A549 (cell line): ENCODE results near the gene ARF1. TPM values are rescaled to one million over a fixed set of nuclear protein-coding genes. Genes with fewer than 3 reads are reported as not detected.
A peak's percentile ranks its signal among the peaks of the same experiment; 100 is the strongest.

ENCODE experiments used
- ATAC-seq, 2 experiments: fragments of 200-7000 bp in 1 of 2; fragments of >200 bp in 1 of 2; cut with Nextera tagmentation in 1 of 2; cut with Tn5 transposase in 1 of 2; 3 replicates each; pipeline versions ENCODE4 v1.8.0 to v1.9.1; 2018 to 2020; ENCODE audit warnings: mild to moderate bottlenecking in 1 of 2, moderate library complexity in 1 of 2
- CTCF ChIA-PET: fragments of 300-600 bp; sonication (Branson Sonifier 250); formaldehyde crosslinking; extraction: SDS; loops from one replicate; lab custom pipeline; 2021; ENCODE audit warnings: antibody characterized with exemption, inconsistent platforms; lab: Yijun Ruan, JAX
- POLR2A ChIA-PET: fragments of 350-600 bp; formaldehyde crosslinking; extraction: SDS; loops from one replicate; lab custom pipeline; 2021; ENCODE audit warnings: antibody characterized with exemption, inconsistent platforms; lab: Yijun Ruan, JAX
- DNase-seq, 2 experiments: peaks; one replicate each; pipeline versions ENCODE4 v3.0.0 to v3.0.0-alpha.2; 2011 to 2016; ENCODE audit warnings: low read depth in 1 of 2, low spot score in 1 of 2
- FAIRE-seq: peaks from 2 replicates; lab custom pipeline; 2011; peaks lifted over from hg19 to GRCh38; lab: Jason Lieb, UNC
- H3K27ac ChIP-seq, 2 experiments: fragments of >200 bp; sonication (Bioruptor Twin); formaldehyde crosslinking; 3 replicates each; pipeline ENCODE4 v1.5.1; 2016 to 2017
- H3K4me1 ChIP-seq: fragments of >200 bp; sonication (Bioruptor Twin); formaldehyde crosslinking; 3 replicates; pipeline ENCODE4 v1.6.1; 2016
- H3K4me2 ChIP-seq: fragments of >200 bp; sonication (Bioruptor Twin); formaldehyde crosslinking; 3 replicates; pipeline ENCODE4 v1.6.1; 2016
- H3K4me3 ChIP-seq: fragments of >200 bp; sonication (Bioruptor Twin); formaldehyde crosslinking; 3 replicates; pipeline ENCODE4 v1.5.1; 2016
- H3K9me3 ChIP-seq: fragments of >200 bp; sonication (Bioruptor Twin); formaldehyde crosslinking; 3 replicates; pipeline ENCODE4 v1.6.1; 2016
- ATOH8 ChIP-seq: fragments of 250-450 bp; sonication (Bioruptor Pico); IDR thresholded peaks from 2 replicates; pipeline ENCODE4 v1.5.0; 2020; ENCODE audit warnings: low read depth, mild to moderate bottlenecking, moderate library complexity
- BCL3 ChIP-seq: fragments of >200 bp; sonication (Bioruptor Twin); formaldehyde crosslinking; IDR thresholded peaks from 3 replicates; pipeline ENCODE4 v1.6.1; 2016
- CBX2 ChIP-seq: fragments of 200-600 bp; sonication (generic); IDR thresholded peaks from 2 replicates; pipeline ENCODE4 v1.6.1; 2016; ENCODE audit warnings: low read depth, mild to moderate bottlenecking, borderline replicate concordance
- CBX8 ChIP-seq: fragments of 200-600 bp; sonication (generic); IDR thresholded peaks from 2 replicates; pipeline ENCODE4 v1.6.1; 2016
- CHD4 ChIP-seq: fragments of 200-600 bp; sonication (generic); IDR thresholded peaks from 2 replicates; pipeline ENCODE4 v1.6.1; 2016; ENCODE audit warnings: antibody characterized with exemption, mild to moderate bottlenecking, borderline replicate concordance
- E2F6 ChIP-seq: IDR thresholded peaks from 2 replicates; pipeline ENCODE4 v1.6.1; 2012; ENCODE audit warnings: low read depth, borderline replicate concordance
- EHF ChIP-seq: fragments of 250-450 bp; sonication (Bioruptor Pico); IDR thresholded peaks from 2 replicates; pipeline ENCODE4 v1.5.0; 2020; ENCODE audit warnings: mild to moderate bottlenecking
- EHMT2 ChIP-seq: fragments of 200-600 bp; sonication (generic); IDR thresholded peaks from 2 replicates; pipeline ENCODE4 v1.6.1; 2016; ENCODE audit warnings: antibody characterized with exemption, low read depth, mild to moderate bottlenecking, moderate library complexity
- ELK1 ChIP-seq: fragments of 150-350 bp; IDR thresholded peaks from 2 replicates; pipeline ENCODE4 v1.6.1; 2014; ENCODE audit warnings: low read depth, mild to moderate bottlenecking, low read length
- ESRRA ChIP-seq: fragments of 150-350 bp; IDR thresholded peaks from 2 replicates; pipeline ENCODE4 v1.6.1; 2014; ENCODE audit warnings: mild to moderate bottlenecking, low read length, borderline replicate concordance
- FOXS1 ChIP-seq: fragments of 250-450 bp; sonication (Bioruptor Pico); IDR thresholded peaks from 2 replicates; pipeline ENCODE4 v1.5.0; 2020; ENCODE audit warnings: mild to moderate bottlenecking, moderate library complexity
- GATA3 ChIP-seq: IDR thresholded peaks from 2 replicates; pipeline ENCODE4 v1.6.1; 2012; ENCODE audit warnings: borderline replicate concordance
- HES2 ChIP-seq: fragments of >200 bp; sonication (Bioruptor Twin); formaldehyde crosslinking; IDR thresholded peaks from 2 replicates; pipeline ENCODE4 v1.6.1; 2016
- HOXA7 ChIP-seq: fragments of 250-450 bp; sonication (Bioruptor Pico); IDR thresholded peaks from 2 replicates; pipeline ENCODE4 v1.5.0; 2020; ENCODE audit warnings: mild to moderate bottlenecking, moderate library complexity
- HOXB13 ChIP-seq: fragments of 250-450 bp; sonication (Bioruptor Pico); IDR thresholded peaks from 2 replicates; pipeline ENCODE4 v1.5.0; 2020; ENCODE audit warnings: low read depth, mild to moderate bottlenecking, moderate library complexity
- JUNB ChIP-seq: fragments of >200 bp; sonication (Bioruptor Twin); formaldehyde crosslinking; IDR thresholded peaks from 2 replicates; pipeline ENCODE4 v1.6.1; 2016
- KDM1A ChIP-seq: fragments of 200-600 bp; sonication (generic); IDR thresholded peaks from 2 replicates; pipeline ENCODE4 v1.6.1; 2016; ENCODE audit warnings: low read depth, mild to moderate bottlenecking
- KDM5A ChIP-seq: fragments of 200-600 bp; sonication (generic); IDR thresholded peaks from 2 replicates; pipeline ENCODE4 v1.6.1; 2016; ENCODE audit warnings: antibody characterized with exemption, mild to moderate bottlenecking
- MAFK ChIP-seq: fragments of 450-650 bp; IDR thresholded peaks from 2 replicates; pipeline ENCODE4 v1.6.1; 2014; ENCODE audit not compliant: partially characterized antibody
- MYC ChIP-seq: IDR thresholded peaks from 2 replicates; pipeline ENCODE4 v1.6.1; 2012; ENCODE audit warnings: mild to moderate bottlenecking, inconsistent platforms, low read length, improper control_type of control experiment, borderline replicate concordance
- NR3C1 ChIP-seq: fragments of >200 bp; sonication (Bioruptor Twin); formaldehyde crosslinking; IDR thresholded peaks from 3 replicates; pipeline ENCODE4 v1.6.1; 2017
- PHF8 ChIP-seq: fragments of 200-600 bp; sonication (generic); IDR thresholded peaks from 2 replicates; pipeline ENCODE4 v1.6.1; 2016; ENCODE audit warnings: low read depth, mild to moderate bottlenecking, antibody characterized with exemption, moderate library complexity, borderline replicate concordance
- POLR2AphosphoS2 ChIP-seq: conservative IDR thresholded peaks from 2 replicates; pipeline ENCODE4 v1.6.1; 2012; ENCODE audit warnings: low read length, improper control_type of control experiment, inconsistent platforms
- RCOR1 ChIP-seq: fragments of 150-350 bp; IDR thresholded peaks from 2 replicates; pipeline ENCODE4 v1.6.1; 2014; ENCODE audit warnings: antibody characterized with exemption, low read length, low read depth
- SREBF2 ChIP-seq: fragments of 450-650 bp; IDR thresholded peaks from 2 replicates; pipeline ENCODE4 v1.6.1; 2014; ENCODE audit warnings: mild to moderate bottlenecking, moderate library complexity
- ZFP36 ChIP-seq: fragments of 450-650 bp; IDR thresholded peaks from 2 replicates; pipeline ENCODE4 v1.6.1; 2014; ENCODE audit warnings: borderline replicate concordance; ENCODE audit not compliant: partially characterized antibody
- WGBS: methylation state at CpG from one replicate; pipeline ENCODE4 v1.1.6; 2017; ENCODE audit errors: missing lambda C conversion rate; 5-methylcytosine and 5-hydroxymethylcytosine counted together
- polyA plus RNA-seq, 4 experiments: library from polyadenylated mRNA; depleted of rRNA in 3 of 4; stranded (reverse); fragments of >200 nt; fragmentation: RNase III in 1 of 4; extraction: RNeasy Plus Mini Kit Qiagen cat#74134 plus additional on column Dnase treatment in 1 of 4; gene quantifications; 2 replicates in 3 of 4; 3 replicates in 1 of 4; pipeline ENCODE4 v1.2.3, GENCODE V29; 2011 to 2017

The ARF1 gene
- polyA plus RNA-seq, 2 of the 4 experiments (the other 2 are of a cell fraction) = 297 to 376 TPM

GRCh38 chr1:228141226-228142044 lies 58.9 kb downstream of the ARF1 start:
- POLR2A ChIA-PET = interaction anchor here (1.3 kb wide), 1 partner anchor 24 kb away, joined by 19 read pairs; the partner anchor contains the start of gene IBA57
- no peak for ATAC-seq
- no peak for DNase-seq
- 72% methylated on average over 21 of the region's 27 CpGs for WGBS
- Histone ChIP-seq H3K9me3 (no peaks in the 10 kb centered on the region), H3K4me2 (peak overlapping the region; percentile 95), H3K4me3 (peak overlapping the region; percentile 85), H3K27ac (peak overlapping the region; percentile 83 to 94; a peak in 4 of 6 replicates), H3K4me1 (peaks cover 14% of the 10 kb centered on the region)
- no peak for FAIRE-seq
- TF ChIP-seq CHD4 (no peak), HOXA7 (no peak), SREBF2 (no peak), CBX8 (no peak), PHF8 (no peak), EHMT2 (no peak), JUNB (no peak), ZFP36 (no peak), RCOR1 (no peak), MAFK (no peak), NR3C1 (no peak)
- TF ChIP-seq, all 56 proteins: peak for 0
- CTCF ChIA-PET = interaction anchor here (1.1 to 2.4 kb wide), 4 partner anchors 9 to 24 kb away, joined by 4 to 8 read pairs (median 5); no protein-coding TSS in a partner anchor

- FAIRE-seq (no peak), DNase-seq (no peak)
- CTCF ChIA-PET = interaction anchor here (1.1 to 2.4 kb wide), 3 partner anchors 12 to 23 kb away, joined by 4 to 8 read pairs (median 5); no protein-coding TSS in a partner anchor
- POLR2A ChIA-PET = interaction anchor here (3.0 kb wide), 1 partner anchor 23 kb away, joined by 12 read pairs; the partner anchor contains the start of gene IBA57
- H3K4me3 ChIP-seq = no peak overlapping the region
- no peaks in the 10 kb centered on the region for H3K9me3 ChIP-seq
- no peak overlapping the region for H3K27ac ChIP-seq
- WGBS = 88% methylated on average over 15 of the region's 16 CpGs
- no peak for TF ChIP-seq ZFP36
- TF ChIP-seq FOXS1 (CRISPR knock-in tag) = no peak
- no peak for TF ChIP-seq CBX8
- TF ChIP-seq MYC = no peak
- no peak for TF ChIP-seq PHF8
- TF ChIP-seq CBX2 = no peak
- TF ChIP-seq BCL3 = no peak
- no peak for TF ChIP-seq EHMT2
- no peak for TF ChIP-seq POLR2AphosphoS2
- TF ChIP-seq, all 56 proteins: peak for 0
- Histone ChIP-seq H3K4me2 (peak overlapping the region; percentile 95; the same call in 1 of the 3 replicates), H3K4me1 (peaks cover 14% of the 10 kb centered on the region)
- no peak for ATAC-seq
Observed at GRCh38 chr1:228142155-228142691, 59.7 kb downstream of the ARF1 start.

- H3K27ac ChIP-seq = no peak overlapping the region
- no peak for FAIRE-seq
- no peak for ATAC-seq
- DNase-seq = no peak
- peaks cover 14% of the 10 kb centered on the region for H3K4me1 ChIP-seq
- TF ChIP-seq EHF (CRISPR knock-in tag) = no peak
- no peak for TF ChIP-seq FOXS1 (CRISPR knock-in tag)
- no peak for TF ChIP-seq ELK1
- TF ChIP-seq POLR2AphosphoS2 = no peak
- no peak for TF ChIP-seq HOXB13 (CRISPR knock-in tag)
- TF ChIP-seq KDM5A = no peak
- TF ChIP-seq PHF8 = no peak
- no peak for TF ChIP-seq NR3C1
- TF ChIP-seq ESRRA = no peak
- TF ChIP-seq MYC = no peak
- TF ChIP-seq ATOH8 (CRISPR knock-in tag) = no peak
- no peak for TF ChIP-seq HES2
- TF ChIP-seq GATA3 = no peak
- TF ChIP-seq E2F6 = no peak
- TF ChIP-seq KDM1A = no peak
- H3K4me3 ChIP-seq = no peak overlapping the region
- WGBS = 85% methylated on average over 8 of the region's 11 CpGs
- no peak overlapping the region for H3K4me2 ChIP-seq
- no peaks in the 10 kb centered on the region for H3K9me3 ChIP-seq
- CTCF ChIA-PET = interaction anchor here (0.8 to 2.4 kb wide), 4 partner anchors 12 to 143 kb away, joined by 3 to 8 read pairs (median 4); no protein-coding TSS in a partner anchor
- POLR2A ChIA-PET = interaction anchor here (3.0 kb wide), 1 partner anchor 23 kb away, joined by 12 read pairs; the partner anchor contains the start of gene IBA57
Observed at GRCh38 chr1:228142701-228143136, 60.2 kb downstream of the ARF1 start.
